H1 (cell line): ENCODE results near the gene DNAH8.
A peak's percentile ranks its signal among the peaks of the same experiment; 100 is the strongest.

Source experiments
- BACH1 ChIP-seq: IDR thresholded peaks from 2 replicates; pipeline ENCODE4 v1.6.1; 2012; ENCODE audit warnings: low read length, improper control_type of control experiment
- CTBP2 ChIP-seq: IDR thresholded peaks from 2 replicates; pipeline ENCODE4 v1.7.0; 2011; ENCODE audit warnings: borderline replicate concordance, mild to moderate bottlenecking, moderate library complexity, mixed read lengths, low read length; ENCODE audit not compliant: insufficient read depth, insufficient read length
- CTCF ChIP-seq, 3 experiments: IDR thresholded peaks; 1 replicate in 2 of 3; 2 replicates in 1 of 3; pipeline versions ENCODE4 v1.5.1 to v1.6.1; 2011; ENCODE audit warnings: low read length in 3 of 3, mild to moderate bottlenecking in 3 of 3, inconsistent platforms in 2 of 3, low read depth in 1 of 3, moderate library complexity in 1 of 3; ENCODE audit not compliant: insufficient read depth in 1 of 3; ENCODE audit errors: control extremely low read depth in 1 of 3
- EZH2 ChIP-seq: fragments of 200-600 bp; sonication (generic); IDR thresholded peaks from 2 replicates; pipeline ENCODE4 v1.7.1; 2012; ENCODE audit warnings: low read depth, mild to moderate bottlenecking, moderate library complexity, low read length, inconsistent platforms; ENCODE audit not compliant: severe bottlenecking
- HDAC2 ChIP-seq, 2 experiments: fragments of 300-600 bp in 1 of 2; sonication (generic) in 1 of 2; IDR thresholded peaks; 2 replicates each; pipeline ENCODE4 v1.6.1; 2011 to 2012; ENCODE audit warnings: low read depth in 2 of 2, low read length in 2 of 2, mild to moderate bottlenecking in 2 of 2, moderate library complexity in 2 of 2, borderline replicate concordance in 1 of 2, inconsistent platforms in 1 of 2
- JUND ChIP-seq: IDR thresholded peaks from 2 replicates; pipeline ENCODE4 v1.6.1; 2011; ENCODE audit warnings: mild to moderate bottlenecking, improper control_type of control experiment, low read length
- NANOG ChIP-seq: IDR thresholded peaks from 2 replicates; pipeline ENCODE4 v1.6.1; 2011; ENCODE audit warnings: low read length, low read depth, mild to moderate bottlenecking, inconsistent platforms; ENCODE audit not compliant: insufficient read depth, poor library complexity, severe bottlenecking
- POLR2AphosphoS5 ChIP-seq: IDR thresholded peaks from 2 replicates; pipeline ENCODE4 v1.6.1; 2011; ENCODE audit warnings: low read depth, low read length
- RAD21 ChIP-seq, 2 experiments: IDR thresholded peaks in 1 of 2; conservative IDR thresholded peaks in 1 of 2; 2 replicates each; pipeline ENCODE4 v1.6.1; 2011; ENCODE audit warnings: low read depth in 2 of 2, low read length in 2 of 2, improper control_type of control experiment in 1 of 2, inconsistent platforms in 1 of 2, mild to moderate bottlenecking in 1 of 2, moderate library complexity in 1 of 2
- SAP30 ChIP-seq: fragments of 300-600 bp; sonication (generic); IDR thresholded peaks from 2 replicates; pipeline ENCODE4 v1.7.1; 2012; ENCODE audit warnings: low read length, moderate library complexity, mild to moderate bottlenecking, inconsistent platforms; ENCODE audit not compliant: insufficient read depth, insufficient replicate concordance
- SUZ12 ChIP-seq: fragments of 200-600 bp; sonication (generic); IDR thresholded peaks from 2 replicates; pipeline ENCODE4 v1.6.1; 2012; ENCODE audit warnings: mild to moderate bottlenecking, inconsistent platforms, low read length, moderate library complexity, mixed read lengths
- TAF1 ChIP-seq: IDR thresholded peaks from 2 replicates; pipeline ENCODE4 v1.6.1; 2011; ENCODE audit warnings: mild to moderate bottlenecking, low read depth, low read length

- TF ChIP-seq CTCF (IDR thresholded peaks at IDR 0.05; ENCODE audit: control extremely low read depth in 1 of 3, insufficient read depth in 1 of 3, low read depth in 1 of 3, low read length in 3 of 3) (no peak), BACH1 (no peak), NANOG (peak; percentile 12), SAP30 (no peak), JUND (no peak), CTBP2 (no peak), HDAC2 (IDR thresholded peaks at IDR 0.05; ENCODE audit: borderline replicate concordance in 1 of 2, low read depth in 2 of 2, low read length in 2 of 2) (no peak), TAF1 (no peak), RAD21 (IDR thresholded peaks at IDR 0.05 in 1 of 2, conservative IDR thresholded peaks at IDR 0.05 in 1 of 2; ENCODE audit: low read depth in 2 of 2, low read length in 2 of 2) (no peak), POLR2AphosphoS5 (no peak), SUZ12 (no peak), EZH2 (no peak)
Measured at GRCh38 chr6:38990475-38990874, 275.4 kb downstream of the DNAH8 start.
